KMS-11 (cell line): Measurements from ENCODE around the gene AADACL2.
A peak's percentile ranks its signal among the peaks of the same experiment; 100 is the strongest.

Experiments
- H2AFZ ChIP-seq: fragments of 200-600 bp; sonication (generic); 2 replicates; pipeline ENCODE4 v1.6.1; 2016; ENCODE audit warnings: antibody characterized with exemption, mixed run types, low read depth
- H3K27ac ChIP-seq: fragments of 200-600 bp; sonication (generic); 2 replicates; pipeline ENCODE4 v1.6.1; 2016; ENCODE audit warnings: mild to moderate bottlenecking, mixed run types
- H3K27me3 ChIP-seq: fragments of 200-600 bp; sonication (generic); 2 replicates; pipeline ENCODE4 v1.6.1; 2017; ENCODE audit warnings: mild to moderate bottlenecking, low read depth, mixed run types, moderate library complexity; ENCODE audit not compliant: insufficient read depth
- H3K36me3 ChIP-seq: fragments of 200-600 bp; sonication (generic); 2 replicates; pipeline ENCODE4 v1.6.1; 2017; ENCODE audit warnings: mild to moderate bottlenecking, mixed run types; ENCODE audit not compliant: insufficient read depth
- H3K4me1 ChIP-seq: fragments of 200-600 bp; sonication (generic); 2 replicates; pipeline ENCODE4 v1.6.1; 2016; ENCODE audit warnings: mild to moderate bottlenecking, low read depth, mixed run types; ENCODE audit not compliant: poor library complexity, severe bottlenecking
- H3K4me2 ChIP-seq: fragments of 200-600 bp; sonication (generic); 2 replicates; pipeline ENCODE4 v1.7.0; 2016; ENCODE audit warnings: mild to moderate bottlenecking, mixed run types
- H3K4me3 ChIP-seq: fragments of 200-600 bp; sonication (generic); IDR thresholded peaks from 2 replicates; pipeline ENCODE4 v1.6.1; 2017; ENCODE audit warnings: low read depth, low read length, mixed read lengths; ENCODE audit not compliant: insufficient read depth
- H3K79me2 ChIP-seq: fragments of 200-600 bp; sonication (generic); 2 replicates; pipeline ENCODE4 v1.6.1; 2016; ENCODE audit warnings: low read depth, mixed run types; ENCODE audit not compliant: insufficient read depth
- H3K9ac ChIP-seq: fragments of 200-600 bp; sonication (generic); 2 replicates; pipeline ENCODE4 v1.6.1; 2016; ENCODE audit warnings: mild to moderate bottlenecking, mixed run types
- H4K20me1 ChIP-seq: fragments of 200-600 bp; sonication (generic); 2 replicates; pipeline ENCODE4 v1.6.1; 2016; ENCODE audit warnings: mild to moderate bottlenecking, mixed run types; ENCODE audit not compliant: insufficient read depth
- TF ChIP-seq, protein P1 (sequence below): fragments of 200-600 bp; sonication (generic); conservative IDR thresholded peaks from 2 replicates; pipeline ENCODE4 v1.6.1; 2017; ENCODE audit warnings: low read depth, mild to moderate bottlenecking, antibody characterized with exemption, low read length, moderate library complexity, mixed read lengths

AADACL2 gene, protein sequence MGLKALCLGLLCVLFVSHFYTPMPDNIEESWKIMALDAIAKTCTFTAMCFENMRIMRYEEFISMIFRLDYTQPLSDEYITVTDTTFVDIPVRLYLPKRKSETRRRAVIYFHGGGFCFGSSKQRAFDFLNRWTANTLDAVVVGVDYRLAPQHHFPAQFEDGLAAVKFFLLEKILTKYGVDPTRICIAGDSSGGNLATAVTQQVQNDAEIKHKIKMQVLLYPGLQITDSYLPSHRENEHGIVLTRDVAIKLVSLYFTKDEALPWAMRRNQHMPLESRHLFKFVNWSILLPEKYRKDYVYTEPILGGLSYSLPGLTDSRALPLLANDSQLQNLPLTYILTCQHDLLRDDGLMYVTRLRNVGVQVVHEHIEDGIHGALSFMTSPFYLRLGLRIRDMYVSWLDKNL

DNA sequence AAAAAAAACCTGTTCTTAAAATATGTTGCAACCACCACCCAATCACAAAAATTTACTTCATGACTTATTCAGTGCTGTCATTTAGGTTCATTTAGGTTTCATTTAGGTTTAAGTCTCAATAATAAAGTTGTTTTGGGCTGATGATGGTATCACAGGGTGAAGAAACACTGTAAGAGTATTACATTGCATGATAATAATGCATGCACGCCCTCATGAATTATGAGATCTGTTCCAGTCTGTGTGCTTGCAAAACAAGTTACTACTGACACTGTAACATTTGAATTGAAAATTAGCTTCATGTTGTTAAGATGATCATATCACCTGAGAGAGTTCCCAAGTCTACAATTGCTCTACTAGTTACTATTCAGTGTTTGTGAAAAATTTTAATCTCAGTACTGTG is at the start of gene AADACL2:
Gene AADACL2 (plus strand): TSS at position 315 of the 400 bp plus-strand sequence. CDS start 109 bp downstream, outside the sequence.
- H3K4me1 ChIP-seq, result peaks cover 16% of the 10 kb centered on the region
- no peak within 1 kb of the TSS for H3K9ac ChIP-seq
- no peaks in the 10 kb centered on the region for H3K79me2 ChIP-seq
- H3K27ac ChIP-seq, result no peak within 1 kb of the TSS; the same call in 1 of the 2 replicates
- H2AFZ ChIP-seq, result peak within 1 kb of the TSS; percentile 42; the same call in 1 of the 2 replicates
- H3K36me3 ChIP-seq, result no peaks in the 10 kb centered on the region
- H3K4me2 ChIP-seq, result peak within 1 kb of the TSS; percentile 5; the same call in 1 of the 2 replicates
- TF ChIP-seq, protein P1, sequence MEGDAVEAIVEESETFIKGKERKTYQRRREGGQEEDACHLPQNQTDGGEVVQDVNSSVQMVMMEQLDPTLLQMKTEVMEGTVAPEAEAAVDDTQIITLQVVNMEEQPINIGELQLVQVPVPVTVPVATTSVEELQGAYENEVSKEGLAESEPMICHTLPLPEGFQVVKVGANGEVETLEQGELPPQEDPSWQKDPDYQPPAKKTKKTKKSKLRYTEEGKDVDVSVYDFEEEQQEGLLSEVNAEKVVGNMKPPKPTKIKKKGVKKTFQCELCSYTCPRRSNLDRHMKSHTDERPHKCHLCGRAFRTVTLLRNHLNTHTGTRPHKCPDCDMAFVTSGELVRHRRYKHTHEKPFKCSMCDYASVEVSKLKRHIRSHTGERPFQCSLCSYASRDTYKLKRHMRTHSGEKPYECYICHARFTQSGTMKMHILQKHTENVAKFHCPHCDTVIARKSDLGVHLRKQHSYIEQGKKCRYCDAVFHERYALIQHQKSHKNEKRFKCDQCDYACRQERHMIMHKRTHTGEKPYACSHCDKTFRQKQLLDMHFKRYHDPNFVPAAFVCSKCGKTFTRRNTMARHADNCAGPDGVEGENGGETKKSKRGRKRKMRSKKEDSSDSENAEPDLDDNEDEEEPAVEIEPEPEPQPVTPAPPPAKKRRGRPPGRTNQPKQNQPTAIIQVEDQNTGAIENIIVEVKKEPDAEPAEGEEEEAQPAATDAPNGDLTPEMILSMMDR, result no peak
- no peak within 1 kb of the TSS for H3K4me3 ChIP-seq
- H4K20me1 ChIP-seq, result no peaks in the 10 kb centered on the region
- H3K27me3 ChIP-seq, result no peaks in the 10 kb centered on the region

DNA sequence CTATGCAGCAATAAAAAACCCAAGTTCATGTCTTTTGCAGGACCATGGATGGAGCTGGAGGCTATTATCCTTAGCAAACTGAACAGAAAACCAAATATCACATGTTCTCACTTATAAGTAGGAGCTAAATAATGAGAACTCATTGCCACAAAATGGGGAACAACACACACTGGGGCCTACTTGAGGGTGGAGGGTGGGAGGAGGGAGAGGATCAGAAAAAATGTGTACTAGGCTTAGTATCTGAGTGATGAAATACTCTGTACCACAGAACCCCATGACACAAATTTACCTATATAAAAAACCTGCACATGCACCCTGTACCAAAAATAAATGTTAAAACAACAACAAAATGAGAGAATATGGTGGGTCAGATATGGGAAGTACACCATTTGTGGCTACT is 49.6 kb upstream of the AADACL2 start:
- H2AFZ ChIP-seq, result no peak overlapping the region
- TF ChIP-seq, protein P1, result no peak
- no peaks in the 10 kb centered on the region for H3K36me3 ChIP-seq
- no peaks in the 10 kb centered on the region for H4K20me1 ChIP-seq
- H3K27ac ChIP-seq, result no peak overlapping the region
- no peak overlapping the region for H3K9ac ChIP-seq
- H3K4me1 ChIP-seq, result no peaks in the 10 kb centered on the region
- no peaks in the 10 kb centered on the region for H3K79me2 ChIP-seq
- H3K4me2 ChIP-seq, result no peak overlapping the region
- H3K27me3 ChIP-seq, result no peaks in the 10 kb centered on the region
- H3K4me3 ChIP-seq, result no peak overlapping the region

DNA sequence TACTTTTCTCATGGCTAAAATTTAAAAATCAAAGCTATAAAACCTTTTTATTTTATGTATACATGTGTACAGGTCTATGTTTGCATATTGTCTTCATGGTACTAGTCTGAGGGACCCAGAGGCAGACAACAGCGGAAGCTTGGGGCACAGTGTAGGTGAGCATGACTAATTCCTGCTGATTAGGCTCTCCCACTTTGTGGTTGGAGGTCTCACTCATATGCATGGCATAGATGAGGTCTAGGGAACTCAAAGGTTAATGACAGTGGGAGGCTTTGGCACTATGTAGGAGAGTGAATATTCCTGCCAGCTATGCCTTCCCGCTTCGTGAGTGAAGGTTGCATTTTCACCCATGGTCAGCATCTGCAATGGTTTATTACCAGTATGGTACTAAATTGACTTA is 47.5 kb upstream of the AADACL2 start:
- no peak overlapping the region for H2AFZ ChIP-seq
- no peaks in the 10 kb centered on the region for H3K36me3 ChIP-seq
- H3K4me1 ChIP-seq, result no peaks in the 10 kb centered on the region
- TF ChIP-seq, protein P1, result no peak
- H4K20me1 ChIP-seq, result no peaks in the 10 kb centered on the region
- no peak overlapping the region for H3K9ac ChIP-seq
- H3K27ac ChIP-seq, result no peak overlapping the region
- no peaks in the 10 kb centered on the region for H3K27me3 ChIP-seq
- no peak overlapping the region for H3K4me2 ChIP-seq
- H3K79me2 ChIP-seq, result no peaks in the 10 kb centered on the region
- H3K4me3 ChIP-seq, result no peak overlapping the region

- Histone ChIP-seq H3K4me1 (no peaks in the 10 kb centered on the region), H3K4me2 (no peak overlapping the region), H3K4me3 (no peak overlapping the region), H3K9ac (no peak overlapping the region), H3K36me3 (no peaks in the 10 kb centered on the region), H3K27ac (no peak overlapping the region), H3K27me3 (no peaks in the 10 kb centered on the region), H2AFZ (no peak overlapping the region), H3K79me2 (no peaks in the 10 kb centered on the region), H4K20me1 (no peaks in the 10 kb centered on the region)
- TF ChIP-seq, protein P1, result no peak
Observed at GRCh38 chr3:151687076-151687475, 46.7 kb upstream of the AADACL2 start.
